Astrocyte (in vitro differentiated cells and primary cell): ENCODE data around the gene TNFRSF21.

Experiments used
- EZH2 ChIP-seq: IDR thresholded peaks from 2 replicates; pipeline ENCODE4 v1.6.1; 2012; ENCODE audit warnings: mild to moderate bottlenecking, low read length, inconsistent platforms; ENCODE audit not compliant: insufficient read depth
- TF ChIP-seq, protein P1 (sequence below): IDR thresholded peaks from 2 replicates; pipeline ENCODE4 v1.5.1; 2011; ENCODE audit warnings: low read depth, mild to moderate bottlenecking, inconsistent platforms, low read length, moderate library complexity; ENCODE audit not compliant: insufficient read depth

GRCh38 chr6:47235964-47236760 is 73.5 kb downstream of the TNFRSF21 start:
- TF ChIP-seq, protein P1, sequence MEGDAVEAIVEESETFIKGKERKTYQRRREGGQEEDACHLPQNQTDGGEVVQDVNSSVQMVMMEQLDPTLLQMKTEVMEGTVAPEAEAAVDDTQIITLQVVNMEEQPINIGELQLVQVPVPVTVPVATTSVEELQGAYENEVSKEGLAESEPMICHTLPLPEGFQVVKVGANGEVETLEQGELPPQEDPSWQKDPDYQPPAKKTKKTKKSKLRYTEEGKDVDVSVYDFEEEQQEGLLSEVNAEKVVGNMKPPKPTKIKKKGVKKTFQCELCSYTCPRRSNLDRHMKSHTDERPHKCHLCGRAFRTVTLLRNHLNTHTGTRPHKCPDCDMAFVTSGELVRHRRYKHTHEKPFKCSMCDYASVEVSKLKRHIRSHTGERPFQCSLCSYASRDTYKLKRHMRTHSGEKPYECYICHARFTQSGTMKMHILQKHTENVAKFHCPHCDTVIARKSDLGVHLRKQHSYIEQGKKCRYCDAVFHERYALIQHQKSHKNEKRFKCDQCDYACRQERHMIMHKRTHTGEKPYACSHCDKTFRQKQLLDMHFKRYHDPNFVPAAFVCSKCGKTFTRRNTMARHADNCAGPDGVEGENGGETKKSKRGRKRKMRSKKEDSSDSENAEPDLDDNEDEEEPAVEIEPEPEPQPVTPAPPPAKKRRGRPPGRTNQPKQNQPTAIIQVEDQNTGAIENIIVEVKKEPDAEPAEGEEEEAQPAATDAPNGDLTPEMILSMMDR, result no peak
- no peak for TF ChIP-seq EZH2
